ENCODE measurements around the gene GTF3C2.

GTF3C2 gene

DNA sequence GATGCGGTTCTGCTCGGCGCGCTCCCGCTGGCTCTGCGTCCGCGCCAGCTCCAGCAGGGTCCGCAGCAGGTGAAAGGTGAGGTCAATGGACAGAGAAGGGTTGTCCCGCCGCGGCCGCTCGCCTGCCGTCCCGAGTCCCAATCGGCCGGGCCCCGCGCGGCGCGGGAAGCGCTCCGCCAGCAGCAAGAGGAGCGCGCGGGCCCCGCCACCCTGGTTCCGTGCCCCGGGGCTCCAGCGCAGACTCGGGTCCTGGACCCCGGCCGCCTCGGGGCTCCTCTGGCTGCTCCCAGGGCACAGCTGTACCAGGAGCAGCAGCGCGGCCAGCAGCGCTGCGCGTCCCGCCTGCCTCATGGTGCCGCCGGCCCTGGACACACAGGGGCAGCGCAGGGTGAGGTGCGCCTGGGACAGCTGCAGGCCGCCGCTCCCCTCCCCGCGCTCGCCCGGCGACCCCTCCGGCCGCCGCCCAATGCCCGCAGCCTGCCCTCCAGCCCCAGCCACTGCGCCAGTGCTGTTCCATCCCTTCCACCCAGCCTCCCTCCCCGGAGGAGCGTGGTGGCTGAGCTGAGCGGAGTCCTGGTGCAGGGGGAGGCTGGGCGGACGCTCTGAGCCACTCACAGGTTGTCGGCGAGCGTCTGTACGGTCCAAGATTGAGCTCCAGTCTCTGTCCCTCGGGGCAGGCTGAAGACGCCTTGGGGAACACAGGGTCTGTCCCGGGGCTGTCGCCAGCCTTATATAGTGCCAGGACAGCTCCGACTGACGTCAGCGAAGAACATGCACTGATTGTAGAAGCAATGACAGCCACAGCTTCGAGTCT lies 48.8 kb downstream of the GTF3C2 start:
- TF ChIP-seq, protein P1, sequence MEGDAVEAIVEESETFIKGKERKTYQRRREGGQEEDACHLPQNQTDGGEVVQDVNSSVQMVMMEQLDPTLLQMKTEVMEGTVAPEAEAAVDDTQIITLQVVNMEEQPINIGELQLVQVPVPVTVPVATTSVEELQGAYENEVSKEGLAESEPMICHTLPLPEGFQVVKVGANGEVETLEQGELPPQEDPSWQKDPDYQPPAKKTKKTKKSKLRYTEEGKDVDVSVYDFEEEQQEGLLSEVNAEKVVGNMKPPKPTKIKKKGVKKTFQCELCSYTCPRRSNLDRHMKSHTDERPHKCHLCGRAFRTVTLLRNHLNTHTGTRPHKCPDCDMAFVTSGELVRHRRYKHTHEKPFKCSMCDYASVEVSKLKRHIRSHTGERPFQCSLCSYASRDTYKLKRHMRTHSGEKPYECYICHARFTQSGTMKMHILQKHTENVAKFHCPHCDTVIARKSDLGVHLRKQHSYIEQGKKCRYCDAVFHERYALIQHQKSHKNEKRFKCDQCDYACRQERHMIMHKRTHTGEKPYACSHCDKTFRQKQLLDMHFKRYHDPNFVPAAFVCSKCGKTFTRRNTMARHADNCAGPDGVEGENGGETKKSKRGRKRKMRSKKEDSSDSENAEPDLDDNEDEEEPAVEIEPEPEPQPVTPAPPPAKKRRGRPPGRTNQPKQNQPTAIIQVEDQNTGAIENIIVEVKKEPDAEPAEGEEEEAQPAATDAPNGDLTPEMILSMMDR (conservative IDR thresholded peaks at IDR 0.05; ENCODE audit: low read length) = no peak
- TF ChIP-seq EZH2phosphoT487 (IDR thresholded peaks at IDR 0.05; ENCODE audit: borderline replicate concordance) = no peak
- Histone ChIP-seq H3F3A (ENCODE audit: low read depth) (no peaks in the 10 kb centered on the region), H2AFZ (ENCODE audit: low read length) (no peak overlapping the region), H3K9ac (ENCODE audit: low read depth, low read length, poor library complexity, severe bottlenecking) (no peak overlapping the region), H3K9me2 (replicated peaks; ENCODE audit: low read depth, low read length) (no peaks in the 10 kb centered on the region), H3K36me3 (ENCODE audit: insufficient read depth, low read length) (no peaks in the 10 kb centered on the region), H3K27me3 (ENCODE audit: insufficient read depth, low read length, poor library complexity, severe bottlenecking) (no peaks in the 10 kb centered on the region), H3K4me1 (ENCODE audit: insufficient read depth, low read length, poor library complexity, severe bottlenecking) (no peaks in the 10 kb centered on the region), H3K4me3 (ENCODE audit: low read length, poor library complexity, severe bottlenecking) (no peak overlapping the region), H3K4me2 (ENCODE audit: low read depth, low read length, poor library complexity, severe bottlenecking) (no peak overlapping the region), H3K79me2 (ENCODE audit: insufficient read depth, low read length) (no peaks in the 10 kb centered on the region), H3K9me3 (ENCODE audit: insufficient read depth, low read depth, low read length) (no peaks in the 10 kb centered on the region), H4K20me1 (ENCODE audit: insufficient read depth, low read length, poor library complexity, severe bottlenecking) (no peaks in the 10 kb centered on the region)

DNA sequence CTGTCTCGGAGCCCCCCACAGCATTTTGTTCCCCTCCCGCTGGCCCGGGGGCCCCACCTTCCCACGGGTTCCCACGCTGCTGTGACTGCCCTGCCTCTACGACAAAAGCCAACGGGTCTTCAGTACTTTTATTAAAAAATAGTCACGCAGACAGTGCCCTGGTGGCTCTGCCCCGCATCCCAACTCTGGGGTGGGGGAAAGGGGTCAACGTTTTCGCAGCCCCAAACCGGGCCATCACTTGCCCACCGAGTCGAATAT lies 49.3 kb downstream of the GTF3C2 start:
- H2AFZ ChIP-seq (ENCODE audit: low read length) = no peak overlapping the region

DNA sequence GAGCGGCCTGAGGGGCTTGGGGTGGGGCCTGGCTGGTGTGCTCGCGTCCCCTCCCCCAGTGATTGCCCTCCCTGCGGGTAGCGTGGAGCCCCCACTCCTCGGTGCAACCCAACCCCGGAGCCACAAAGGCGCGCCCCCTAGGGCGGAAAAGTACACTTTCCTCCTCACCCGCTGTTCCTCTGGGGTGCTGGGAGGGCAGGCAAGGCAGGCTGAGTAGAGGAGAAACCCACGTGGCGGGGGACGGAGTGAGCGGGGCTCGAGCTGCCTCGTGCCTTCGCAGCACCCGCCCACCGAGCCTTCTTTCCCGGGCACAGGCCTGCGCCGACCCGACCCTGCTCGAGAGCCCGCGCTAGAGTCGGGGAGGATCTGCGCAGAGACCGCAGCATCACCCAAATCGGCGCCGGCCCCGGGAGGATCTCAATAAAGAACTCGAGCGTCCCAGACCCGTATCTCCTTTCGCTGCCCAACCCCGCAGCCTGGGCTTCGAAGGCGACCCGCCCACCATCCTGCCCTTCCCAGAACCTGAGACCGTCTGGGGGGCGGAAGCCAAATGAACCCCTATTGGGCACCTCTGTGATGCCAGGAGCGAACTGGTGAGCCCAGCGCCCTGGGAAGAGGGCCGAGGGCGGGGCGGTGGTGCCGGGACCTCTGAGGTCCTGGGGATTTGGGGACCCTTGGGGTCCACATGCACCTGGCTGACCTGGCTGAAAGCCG lies 49.8 kb downstream of the GTF3C2 start:
- no peak overlapping the region for H2AFZ ChIP-seq (ENCODE audit: low read length)
- no peaks in the 10 kb centered on the region for H3K36me3 ChIP-seq (ENCODE audit: insufficient read depth, low read length)
- no peak overlapping the region for H3K4me3 ChIP-seq (ENCODE audit: low read length, poor library complexity, severe bottlenecking)
- H3K9me2 ChIP-seq (replicated peaks; ENCODE audit: low read depth, low read length) = no peaks in the 10 kb centered on the region
- no peaks in the 10 kb centered on the region for H3F3A ChIP-seq (ENCODE audit: low read depth)
- no peak overlapping the region for H3K4me2 ChIP-seq (ENCODE audit: low read depth, low read length, poor library complexity, severe bottlenecking)
- H3K27me3 ChIP-seq (ENCODE audit: insufficient read depth, low read length, poor library complexity, severe bottlenecking) = no peaks in the 10 kb centered on the region
- no peak for TF ChIP-seq EZH2phosphoT487 (IDR thresholded peaks at IDR 0.05; ENCODE audit: borderline replicate concordance)
- TF ChIP-seq, protein P1 (conservative IDR thresholded peaks at IDR 0.05; ENCODE audit: low read length) = no peak
- H3K4me1 ChIP-seq (ENCODE audit: insufficient read depth, low read length, poor library complexity, severe bottlenecking) = no peaks in the 10 kb centered on the region
- no peaks in the 10 kb centered on the region for H3K79me2 ChIP-seq (ENCODE audit: insufficient read depth, low read length)
- H4K20me1 ChIP-seq (ENCODE audit: insufficient read depth, low read length, poor library complexity, severe bottlenecking) = no peaks in the 10 kb centered on the region
- no peak overlapping the region for H3K9ac ChIP-seq (ENCODE audit: low read depth, low read length, poor library complexity, severe bottlenecking)
- no peaks in the 10 kb centered on the region for H3K9me3 ChIP-seq (ENCODE audit: insufficient read depth, low read depth, low read length)

More for the DNA sequence above, 49.3 kb downstream of the GTF3C2 start:
- Histone ChIP-seq H4K20me1 (ENCODE audit: insufficient read depth, low read length, poor library complexity, severe bottlenecking) (no peaks in the 10 kb centered on the region), H3K4me3 (ENCODE audit: low read length, poor library complexity, severe bottlenecking) (no peak overlapping the region), H3K9ac (ENCODE audit: low read depth, low read length, poor library complexity, severe bottlenecking) (no peak overlapping the region), H3K79me2 (ENCODE audit: insufficient read depth, low read length) (no peaks in the 10 kb centered on the region), H3F3A (ENCODE audit: low read depth) (no peaks in the 10 kb centered on the region), H3K9me3 (ENCODE audit: insufficient read depth, low read depth, low read length) (no peaks in the 10 kb centered on the region), H3K4me2 (ENCODE audit: low read depth, low read length, poor library complexity, severe bottlenecking) (no peak overlapping the region), H3K36me3 (ENCODE audit: insufficient read depth, low read length) (no peaks in the 10 kb centered on the region), H3K4me1 (ENCODE audit: insufficient read depth, low read length, poor library complexity, severe bottlenecking) (no peaks in the 10 kb centered on the region), H3K27me3 (ENCODE audit: insufficient read depth, low read length, poor library complexity, severe bottlenecking) (no peaks in the 10 kb centered on the region), H3K9me2 (replicated peaks; ENCODE audit: low read depth, low read length) (no peaks in the 10 kb centered on the region)
- TF ChIP-seq EZH2phosphoT487 (IDR thresholded peaks at IDR 0.05; ENCODE audit: borderline replicate concordance) = no peak
- TF ChIP-seq, protein P1 (conservative IDR thresholded peaks at IDR 0.05; ENCODE audit: low read length) = no peak

All from Loucy (cell line).